OCI-LY3 (cell line): ENCODE data around the gene AGBL1.

Experiments
- H2AFZ ChIP-seq: fragments of 200-600, 300-600 bp; shearing (Covaris generic); 2 replicates; pipeline ENCODE4 v1.6.0; 2014; ENCODE audit warnings: antibody characterized with exemption, low read depth, low read length
- H3K27ac ChIP-seq: fragments of 200-600, 300-600 bp; sonication (generic); 2 replicates; pipeline ENCODE4 v1.5.1; 2014; ENCODE audit warnings: mild to moderate bottlenecking, low read length, moderate library complexity, mixed read lengths
- H3K27me3 ChIP-seq: fragments of 200-600, 300-600 bp; sonication (generic); 2 replicates; pipeline ENCODE4 v1.6.1; 2014; ENCODE audit warnings: low read depth, low read length, mixed read lengths
- H3K36me3 ChIP-seq: fragments of 200-600, 300-600 bp; sonication (generic); replicated peaks from 2 replicates; pipeline ENCODE3; 2014; ENCODE audit warnings: low read depth, low read length, mixed read lengths
- H3K4me1 ChIP-seq: fragments of 300-600, 200-600 bp; sonication (generic); 2 replicates; pipeline ENCODE4 v1.6.1; 2014; ENCODE audit warnings: low read length, mixed read lengths
- H3K4me2 ChIP-seq: fragments of 200-600, 300-600 bp; sonication (generic); 2 replicates; pipeline ENCODE4 v1.6.1; 2014; ENCODE audit warnings: low read length, mixed read lengths
- H3K4me3 ChIP-seq: fragments of 300-600, 200-600 bp; sonication (generic); 2 replicates; pipeline ENCODE4 v1.5.1; 2014; ENCODE audit warnings: antibody characterized with exemption, mild to moderate bottlenecking, low read length, moderate library complexity
- H3K79me2 ChIP-seq: fragments of 300-600, 200-600 bp; shearing (Covaris generic); 2 replicates; pipeline ENCODE4 v1.6.1; 2014; ENCODE audit warnings: mild to moderate bottlenecking, low read length, mixed read lengths
- H3K9ac ChIP-seq: fragments of 300-600, 200-600 bp; shearing (Covaris generic); 2 replicates; pipeline ENCODE4 v1.6.0; 2014; ENCODE audit warnings: mild to moderate bottlenecking, low read length, moderate library complexity
- H3K9me3 ChIP-seq: fragments of 200-600, 300-600 bp; shearing (Covaris generic); 2 replicates; pipeline ENCODE4 v1.6.1; 2014; ENCODE audit warnings: low read length, mixed read lengths; ENCODE audit not compliant: insufficient read depth
- H4K20me1 ChIP-seq: fragments of 200-600, 300-600 bp; sonication (generic); 2 replicates; pipeline ENCODE4 v1.6.1; 2016; ENCODE audit warnings: low read length, mixed read lengths; ENCODE audit not compliant: insufficient read depth
- EZH2phosphoT487 ChIP-seq: fragments of 200-600 bp; shearing (Covaris generic); IDR thresholded peaks from 2 replicates; pipeline ENCODE4 v1.6.1; 2018; ENCODE audit warnings: antibody characterized with exemption, mixed run types, low read depth
- TF ChIP-seq, protein P1 (sequence below): fragments of 200-600, 300-600 bp; sonication (generic); IDR thresholded peaks from 2 replicates; pipeline ENCODE4 v1.5.1; 2014; ENCODE audit warnings: antibody characterized with exemption, low read length, low read depth

The AGBL1 gene

DNA sequence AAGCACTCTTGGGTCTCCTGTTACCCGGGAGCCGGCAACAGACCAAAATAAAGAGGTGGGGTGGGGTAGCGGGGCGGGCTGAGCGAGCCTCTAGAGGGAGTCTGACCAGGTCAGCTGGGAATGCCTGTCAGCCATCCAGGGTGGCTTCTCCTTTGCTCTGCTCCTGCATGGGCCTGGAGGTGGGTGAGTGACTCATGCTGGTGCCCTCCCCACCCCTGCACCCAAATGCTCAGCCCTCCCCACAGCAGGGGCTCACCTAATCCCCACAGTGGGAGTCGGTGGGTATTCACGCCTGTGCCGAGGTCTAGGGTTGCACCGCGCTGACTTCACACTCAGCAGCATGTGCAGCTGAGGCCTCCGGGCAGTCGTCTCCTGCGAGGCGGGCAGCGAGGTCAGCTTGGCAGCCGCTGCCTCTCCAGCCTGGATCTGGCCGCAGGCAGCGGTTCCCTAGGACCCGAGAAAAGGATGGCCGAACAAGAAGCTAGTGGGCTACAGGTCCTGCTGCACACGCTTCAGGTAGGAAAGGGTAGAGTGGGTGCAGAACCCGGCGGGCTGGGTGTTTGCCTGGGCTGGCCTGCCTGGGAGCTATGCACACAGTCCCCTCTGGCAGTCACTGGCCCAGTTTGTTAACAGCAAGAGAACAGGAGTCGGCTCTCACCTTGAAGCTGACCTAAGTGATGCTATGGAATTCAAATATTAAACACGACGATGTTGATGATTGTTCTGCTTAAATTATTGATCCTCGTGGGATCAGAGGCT lies at the start of gene AGBL1:
AGBL1 (plus strand) TSS at position 364 of the 759 bp plus-strand sequence.
- H3K79me2 ChIP-seq: no peaks in the 10 kb centered on the region
- H3K9me3 ChIP-seq: no peaks in the 10 kb centered on the region
- no peak within 1 kb of the TSS for H2AFZ ChIP-seq
- H3K27ac ChIP-seq: no peak within 1 kb of the TSS
- H3K9ac ChIP-seq: no peak within 1 kb of the TSS
- no peak within 1 kb of the TSS for H3K4me3 ChIP-seq
- H3K4me1 ChIP-seq: no peaks in the 10 kb centered on the region
- H3K27me3 ChIP-seq: peaks cover 44% of the 10 kb centered on the region
- H4K20me1 ChIP-seq: no peaks in the 10 kb centered on the region
- no peak within 1 kb of the TSS for H3K4me2 ChIP-seq
- no peak for TF ChIP-seq EZH2phosphoT487
- TF ChIP-seq, protein P1, sequence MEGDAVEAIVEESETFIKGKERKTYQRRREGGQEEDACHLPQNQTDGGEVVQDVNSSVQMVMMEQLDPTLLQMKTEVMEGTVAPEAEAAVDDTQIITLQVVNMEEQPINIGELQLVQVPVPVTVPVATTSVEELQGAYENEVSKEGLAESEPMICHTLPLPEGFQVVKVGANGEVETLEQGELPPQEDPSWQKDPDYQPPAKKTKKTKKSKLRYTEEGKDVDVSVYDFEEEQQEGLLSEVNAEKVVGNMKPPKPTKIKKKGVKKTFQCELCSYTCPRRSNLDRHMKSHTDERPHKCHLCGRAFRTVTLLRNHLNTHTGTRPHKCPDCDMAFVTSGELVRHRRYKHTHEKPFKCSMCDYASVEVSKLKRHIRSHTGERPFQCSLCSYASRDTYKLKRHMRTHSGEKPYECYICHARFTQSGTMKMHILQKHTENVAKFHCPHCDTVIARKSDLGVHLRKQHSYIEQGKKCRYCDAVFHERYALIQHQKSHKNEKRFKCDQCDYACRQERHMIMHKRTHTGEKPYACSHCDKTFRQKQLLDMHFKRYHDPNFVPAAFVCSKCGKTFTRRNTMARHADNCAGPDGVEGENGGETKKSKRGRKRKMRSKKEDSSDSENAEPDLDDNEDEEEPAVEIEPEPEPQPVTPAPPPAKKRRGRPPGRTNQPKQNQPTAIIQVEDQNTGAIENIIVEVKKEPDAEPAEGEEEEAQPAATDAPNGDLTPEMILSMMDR: no peak
- H3K36me3 ChIP-seq: no peaks in the 10 kb centered on the region

DNA sequence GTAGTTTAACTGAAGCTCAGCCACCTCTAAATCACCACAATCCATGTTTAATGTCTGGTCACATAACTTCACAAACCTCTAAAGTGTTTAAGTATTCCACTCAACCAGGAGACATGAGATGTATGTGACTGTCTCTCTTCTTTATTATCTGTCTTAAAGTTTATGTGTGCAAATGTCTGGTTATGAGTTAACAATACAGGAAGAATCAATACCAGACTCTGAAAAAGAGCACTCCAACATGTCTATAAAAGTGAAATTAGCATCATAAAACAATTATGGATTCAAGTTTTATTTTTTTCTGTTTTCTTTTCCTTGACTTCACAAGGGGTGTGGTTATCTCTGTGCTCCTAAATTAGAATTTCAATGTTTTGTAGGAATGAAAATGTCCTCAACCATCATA lies 44.8 kb upstream of the AGBL1 start:
- Histone ChIP-seq H2AFZ (no peak overlapping the region), H3K79me2 (no peaks in the 10 kb centered on the region), H3K27me3 (no peaks in the 10 kb centered on the region), H3K4me3 (no peak overlapping the region), H3K4me2 (no peak overlapping the region), H3K9ac (no peak overlapping the region), H3K27ac (no peak overlapping the region), H3K9me3 (no peaks in the 10 kb centered on the region), H4K20me1 (no peaks in the 10 kb centered on the region), H3K36me3 (no peaks in the 10 kb centered on the region), H3K4me1 (no peaks in the 10 kb centered on the region)
- TF ChIP-seq, protein P1: no peak
- TF ChIP-seq EZH2phosphoT487: no peak

DNA sequence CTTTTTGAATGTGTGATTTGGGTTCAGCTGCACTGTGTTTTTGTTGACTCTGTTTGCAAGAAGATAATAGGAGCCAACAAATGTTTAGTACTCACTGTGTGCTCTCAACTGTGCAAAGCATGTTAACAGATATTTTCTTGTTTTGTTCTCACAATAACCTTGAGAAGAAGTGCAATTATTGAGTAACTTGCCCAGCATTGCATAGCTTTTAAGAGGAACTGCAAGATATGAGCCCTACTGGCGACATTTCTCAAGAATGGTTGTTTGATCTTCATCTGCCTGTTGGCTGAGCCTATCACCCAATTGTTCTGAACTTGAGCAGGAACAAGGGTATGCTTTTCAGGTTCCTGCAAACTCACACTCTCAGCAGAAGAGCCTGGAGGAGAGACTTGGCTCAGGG lies 43.4 kb upstream of the AGBL1 start:
- no peaks in the 10 kb centered on the region for H3K79me2 ChIP-seq
- H3K4me2 ChIP-seq: no peak overlapping the region
- H3K4me3 ChIP-seq: no peak overlapping the region
- no peak overlapping the region for H3K27ac ChIP-seq
- H2AFZ ChIP-seq: no peak overlapping the region
- H3K4me1 ChIP-seq: no peaks in the 10 kb centered on the region
- H3K36me3 ChIP-seq: no peaks in the 10 kb centered on the region
- no peak overlapping the region for H3K9ac ChIP-seq
- H3K9me3 ChIP-seq: no peaks in the 10 kb centered on the region
- H4K20me1 ChIP-seq: no peaks in the 10 kb centered on the region
- H3K27me3 ChIP-seq: 0 out of 2 replicates have a peak, but pooled peaks cover 7% of the 10 kb centered on the region
- TF ChIP-seq, protein P1: no peak
- no peak for TF ChIP-seq EZH2phosphoT487

DNA sequence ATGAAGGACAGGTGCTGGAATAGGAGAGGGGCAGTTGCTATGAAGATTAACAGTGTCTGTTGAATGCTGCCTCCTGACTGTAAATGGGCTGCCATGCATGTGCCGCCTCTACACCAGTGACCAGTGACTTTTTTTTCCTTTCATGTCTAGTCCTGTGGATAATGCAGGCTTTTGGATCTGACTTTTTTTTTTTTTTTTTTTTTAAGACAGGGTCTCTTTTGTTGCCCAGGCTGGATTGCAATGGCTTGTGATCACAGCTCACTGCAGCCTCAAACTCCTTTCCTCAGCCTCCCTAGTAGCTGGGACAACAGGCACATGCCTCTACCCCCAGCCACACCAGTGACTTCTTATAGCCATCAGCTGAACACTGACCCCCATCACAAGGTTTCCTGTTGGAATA lies 41.2 kb upstream of the AGBL1 start:
- Histone ChIP-seq H3K79me2 (no peaks in the 10 kb centered on the region), H4K20me1 (no peaks in the 10 kb centered on the region), H3K27me3 (peaks cover 24% of the 10 kb centered on the region), H2AFZ (no peak overlapping the region), H3K9ac (no peak overlapping the region), H3K36me3 (no peaks in the 10 kb centered on the region), H3K9me3 (no peaks in the 10 kb centered on the region), H3K4me1 (no peaks in the 10 kb centered on the region), H3K4me2 (no peak overlapping the region), H3K27ac (no peak overlapping the region), H3K4me3 (no peak overlapping the region)
- TF ChIP-seq EZH2phosphoT487: no peak
- TF ChIP-seq, protein P1: no peak
